Measurements from ENCODE around the gene TNFRSF9.

- TF ChIP-seq POLR2AphosphoS5 (IDR thresholded peaks at IDR 0.05; ENCODE audit: low read depth, low read length) (no peak), POLR2A (IDR thresholded peaks at IDR 0.05; ENCODE audit: low read depth, low read length) (no peak), PAX5 (IDR thresholded peaks at IDR 0.05; ENCODE audit: insufficient read depth, low read length, severe bottlenecking) (no peak)
Measured at GRCh38 chr1:7893529-7894180, 47.0 kb downstream of the TNFRSF9 start.
